Fibroblast of villous mesenchyme (primary cell): ENCODE results near the gene OR1L8. TPM values are rescaled to one million over a fixed set of nuclear protein-coding genes. Genes with fewer than 3 reads are reported as not detected.
A peak's percentile ranks its signal among the peaks of the same experiment; 100 is the strongest.
"Not testable (repeated sequence)": the region's sequence is repeated elsewhere in the genome, so short reads cannot be mapped to it uniquely, and the experiment has no call there.

Experiments
- DNase-seq: peaks from one replicate; pipeline ENCODE4 v3.0.0-alpha.2; 2010; ENCODE audit warnings: low read depth
- H3K4me3 ChIP-seq: 2 replicates; pipeline ENCODE4 v1.5.1; 2011; ENCODE audit warnings: low read depth, mild to moderate bottlenecking, low read length
- total RNA-seq: library from RNA; depleted of rRNA; stranded (reverse); fragments of >200 nt; gene quantifications from 2 replicates; pipeline ENCODE4 v1.2.3, GENCODE V29; 2012
- TF ChIP-seq, protein P1 (sequence below): IDR thresholded peaks from 2 replicates; pipeline ENCODE4 v1.5.1; 2012; ENCODE audit warnings: low read depth, mild to moderate bottlenecking, low read length; ENCODE audit not compliant: insufficient read depth

The OR1L8 gene, protein sequence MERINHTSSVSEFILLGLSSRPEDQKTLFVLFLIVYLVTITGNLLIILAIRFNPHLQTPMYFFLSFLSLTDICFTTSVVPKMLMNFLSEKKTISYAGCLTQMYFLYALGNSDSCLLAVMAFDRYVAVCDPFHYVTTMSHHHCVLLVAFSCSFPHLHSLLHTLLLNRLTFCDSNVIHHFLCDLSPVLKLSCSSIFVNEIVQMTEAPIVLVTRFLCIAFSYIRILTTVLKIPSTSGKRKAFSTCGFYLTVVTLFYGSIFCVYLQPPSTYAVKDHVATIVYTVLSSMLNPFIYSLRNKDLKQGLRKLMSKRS
- not detected in 2 replicates for total RNA-seq

DNA sequence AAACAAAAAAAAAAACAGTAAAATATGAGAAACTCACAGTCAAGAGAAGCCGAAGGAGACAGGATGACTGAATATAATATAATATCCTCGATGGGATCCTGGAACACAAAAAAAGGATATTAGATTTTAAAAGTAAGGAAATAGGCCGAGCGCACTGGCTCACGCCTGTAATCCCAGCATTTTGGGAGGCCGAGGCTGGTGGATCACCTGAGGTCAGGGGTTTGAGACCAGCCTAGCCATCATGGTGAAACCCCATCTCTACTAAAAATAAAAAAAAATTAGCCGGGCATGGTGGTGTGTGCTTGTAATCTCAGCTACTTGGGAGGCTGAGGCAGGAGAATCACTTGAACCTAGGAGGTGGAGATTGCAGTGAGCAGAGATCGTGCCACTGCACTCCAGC is at the start of gene OR1L8:
Gene OR1L8 (minus strand): TSS at position 101 of the 400 bp plus-strand sequence. CDS start 14,907 bp downstream, outside the sequence.
- H3K4me3 ChIP-seq, DNase-seq: not testable (repeated sequence)

DNA sequence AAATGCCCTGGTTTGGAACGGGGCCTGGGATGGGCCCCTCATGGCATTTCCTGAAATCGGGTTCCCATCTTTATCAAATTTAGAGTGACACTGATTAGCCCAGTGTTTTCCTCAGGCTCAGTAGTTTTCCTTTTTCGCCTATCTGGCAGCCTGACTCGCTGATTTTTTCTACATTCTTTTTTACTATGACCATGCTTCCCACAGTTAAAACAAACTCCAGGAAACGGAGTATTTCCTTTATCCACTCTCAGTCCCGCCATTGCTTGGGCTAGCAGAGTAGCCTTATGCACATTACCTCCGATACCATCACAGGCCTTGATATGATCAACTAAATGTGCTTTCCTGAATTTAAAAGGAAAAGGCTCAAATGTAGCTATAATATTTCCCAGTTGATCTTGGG is 36.8 kb upstream of the OR1L8 start:
- no peak overlapping the region for H3K4me3 ChIP-seq
- no peak for DNase-seq
- TF ChIP-seq, protein P1, sequence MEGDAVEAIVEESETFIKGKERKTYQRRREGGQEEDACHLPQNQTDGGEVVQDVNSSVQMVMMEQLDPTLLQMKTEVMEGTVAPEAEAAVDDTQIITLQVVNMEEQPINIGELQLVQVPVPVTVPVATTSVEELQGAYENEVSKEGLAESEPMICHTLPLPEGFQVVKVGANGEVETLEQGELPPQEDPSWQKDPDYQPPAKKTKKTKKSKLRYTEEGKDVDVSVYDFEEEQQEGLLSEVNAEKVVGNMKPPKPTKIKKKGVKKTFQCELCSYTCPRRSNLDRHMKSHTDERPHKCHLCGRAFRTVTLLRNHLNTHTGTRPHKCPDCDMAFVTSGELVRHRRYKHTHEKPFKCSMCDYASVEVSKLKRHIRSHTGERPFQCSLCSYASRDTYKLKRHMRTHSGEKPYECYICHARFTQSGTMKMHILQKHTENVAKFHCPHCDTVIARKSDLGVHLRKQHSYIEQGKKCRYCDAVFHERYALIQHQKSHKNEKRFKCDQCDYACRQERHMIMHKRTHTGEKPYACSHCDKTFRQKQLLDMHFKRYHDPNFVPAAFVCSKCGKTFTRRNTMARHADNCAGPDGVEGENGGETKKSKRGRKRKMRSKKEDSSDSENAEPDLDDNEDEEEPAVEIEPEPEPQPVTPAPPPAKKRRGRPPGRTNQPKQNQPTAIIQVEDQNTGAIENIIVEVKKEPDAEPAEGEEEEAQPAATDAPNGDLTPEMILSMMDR, result no peak

DNA sequence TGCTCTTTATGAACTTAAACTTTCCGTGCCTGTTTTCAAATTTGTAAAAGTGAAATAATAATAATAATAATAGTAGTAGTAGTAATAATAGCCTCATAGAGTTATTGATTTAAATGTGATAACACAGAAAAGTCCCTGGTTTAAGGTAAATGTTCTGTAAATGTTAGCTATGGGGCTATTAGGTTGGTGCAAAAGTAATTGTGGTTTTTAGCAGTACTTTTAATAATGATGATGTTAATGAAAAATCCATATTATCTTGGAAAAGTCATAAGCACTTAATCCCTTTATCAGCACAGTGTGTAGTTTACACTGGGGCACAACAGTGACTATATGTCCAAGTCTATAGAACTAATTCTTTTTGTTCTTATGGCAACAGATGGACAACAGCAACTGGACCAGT is 31.2 kb upstream of the OR1L8 start, which contains the start of gene OR1Q1:
Gene OR1Q1 (plus strand): TSS at position 377 of the 400 bp plus-strand sequence. CDS start 0 bp downstream, at position 377.
- no peak within 1 kb of the TSS for H3K4me3 ChIP-seq
- TF ChIP-seq, protein P1, result no peak
- no peak for DNase-seq

DNA sequence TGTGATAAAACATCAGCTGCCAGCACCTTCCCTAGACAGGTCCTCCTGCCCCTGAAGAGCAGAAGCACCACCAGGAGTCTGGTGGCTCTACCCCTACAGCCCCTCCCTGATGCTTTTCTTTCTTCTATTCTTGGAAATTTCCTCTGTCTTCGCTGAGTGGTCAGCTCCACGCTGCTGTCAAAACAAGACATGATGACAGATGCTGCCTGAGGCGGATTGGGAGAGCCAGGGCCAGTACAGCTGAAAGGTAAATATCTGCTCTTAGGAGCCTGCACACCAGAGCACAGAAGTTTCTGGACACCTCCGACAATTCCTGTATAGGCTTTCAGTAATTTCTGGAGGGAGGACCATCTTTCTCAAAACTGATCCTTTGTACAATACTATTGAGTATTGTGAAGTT is 26.6 kb upstream of the OR1L8 start:
- DNase-seq, result no peak
- TF ChIP-seq, protein P1, result no peak
- H3K4me3 ChIP-seq, result no peak overlapping the region

DNA sequence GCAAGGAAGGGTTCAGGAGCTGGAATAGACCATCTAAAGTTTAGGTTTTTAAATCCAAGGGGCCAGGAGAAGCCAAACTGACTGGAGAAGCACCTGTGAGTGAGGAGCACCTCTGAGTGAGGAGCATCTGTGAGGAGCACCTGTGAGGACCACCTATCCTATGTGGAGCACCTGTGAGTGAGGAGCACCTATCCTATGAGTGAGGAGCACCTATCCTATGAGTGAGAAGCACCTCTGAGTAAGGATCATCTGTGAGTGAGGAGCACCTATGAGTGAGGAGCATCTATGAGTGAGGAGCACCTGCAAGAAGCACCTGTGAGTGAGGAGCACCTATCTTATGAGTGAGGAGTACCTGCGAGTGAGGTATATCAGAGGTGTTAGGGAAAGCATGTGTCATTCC is 23.4 kb upstream of the OR1L8 start:
- TF ChIP-seq, protein P1, result no peak
- DNase-seq, result no peak
- no peak overlapping the region for H3K4me3 ChIP-seq

DNA sequence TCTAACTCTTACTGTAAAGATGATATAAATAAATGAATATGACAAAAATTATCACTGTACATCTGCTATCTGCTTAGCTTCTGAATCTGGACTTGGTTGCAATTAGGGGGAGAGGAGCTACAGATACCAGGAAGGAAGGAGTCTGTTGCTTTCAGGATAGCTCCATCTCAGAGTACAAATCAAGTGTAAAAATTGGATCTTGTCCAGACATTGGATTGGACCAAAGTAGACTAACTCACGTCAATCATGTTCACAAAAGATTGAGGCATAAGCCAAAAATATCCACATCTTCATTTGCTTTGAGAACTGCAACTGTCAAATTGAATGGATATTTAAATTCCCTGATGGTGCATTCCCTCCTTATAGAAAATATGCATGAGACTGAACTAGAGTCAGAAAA is 22.5 kb upstream of the OR1L8 start:
- H3K4me3 ChIP-seq, result no peak overlapping the region
- no peak for DNase-seq
- TF ChIP-seq, protein P1, result no peak

DNA sequence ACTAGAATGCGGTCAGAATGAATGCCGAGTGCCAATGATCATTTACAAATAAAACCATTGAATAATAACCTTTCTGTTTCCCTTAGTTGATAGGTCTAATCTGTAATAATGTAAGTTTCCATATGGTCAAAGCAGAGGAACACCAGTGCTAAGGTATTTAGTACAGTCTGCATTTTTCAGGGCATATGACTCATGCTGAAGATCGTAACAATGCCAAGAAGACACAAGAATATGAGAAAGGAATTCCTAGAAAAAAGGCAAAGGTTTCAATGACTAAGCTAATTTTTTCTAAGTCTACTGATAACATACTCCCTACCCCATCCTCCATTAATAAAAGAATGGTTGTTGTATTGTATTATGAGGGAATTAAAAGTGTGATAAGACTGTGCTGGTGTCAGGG is 2.8 kb downstream of the OR1L8 start:
- no peak overlapping the region for H3K4me3 ChIP-seq
- DNase-seq, result peak; percentile 44
- TF ChIP-seq, protein P1, result no peak
